Anterior cingulate cortex (tissue), 58 donors: Measurements from ENCODE around the gene RNASET2.
"Not testable (repeated sequence)": the region's sequence is repeated elsewhere in the genome, so short reads cannot be mapped to it uniquely, and the experiment has no call there.

Experiments used
- DNase-seq, 58 donors: peaks; one replicate each; lab custom pipeline; 2025; lab: John Stamatoyannopoulos, UW

RNASET2 gene

GRCh38 chr6:166949528-166950442 is 6.6 kb downstream of the RNASET2 start:
- DNase-seq, result no peak

GRCh38 chr6:166948724-166949123 is 7.6 kb downstream of the RNASET2 start:
- not testable (repeated sequence) for DNase-seq

- no peak for DNase-seq
Observed at GRCh38 chr6:166947251-166947650, 9.1 kb downstream of the RNASET2 start.

GRCh38 chr6:166946125-166946524 is 10.2 kb downstream of the RNASET2 start:
- no peak for DNase-seq

- DNase-seq, result no peak
Observed at GRCh38 chr6:166944666-166945256, 11.6 kb downstream of the RNASET2 start.

GRCh38 chr6:166942393-166943168 is 13.8 kb downstream of the RNASET2 start:
- peak in 15 of 58 donors; percentile 26 to 63 (median 46) for DNase-seq

- DNase-seq, result no peak
Observed at GRCh38 chr6:166940643-166941068, 15.7 kb downstream of the RNASET2 start.

GRCh38 chr6:166939894-166940293 is 16.5 kb downstream of the RNASET2 start:
- DNase-seq, result no peak

- DNase-seq, result peak in 2 of 58 donors; percentile 28 to 35
Observed at GRCh38 chr6:166939345-166939744, 17.0 kb downstream of the RNASET2 start.

- DNase-seq, result no peak
Observed at GRCh38 chr6:166938704-166939103, 17.6 kb downstream of the RNASET2 start.

GRCh38 chr6:166938150-166938549 is 18.2 kb downstream of the RNASET2 start:
- DNase-seq, result no peak

GRCh38 chr6:166937746-166938145 is 18.6 kb downstream of the RNASET2 start:
- no peak for DNase-seq

GRCh38 chr6:166936079-166936787 is 20.1 kb downstream of the RNASET2 start:
- no peak for DNase-seq

GRCh38 chr6:166935353-166935752 is 21.0 kb downstream of the RNASET2 start:
- no peak for DNase-seq

GRCh38 chr6:166934174-166934573 is 22.2 kb downstream of the RNASET2 start:
- no peak for DNase-seq

GRCh38 chr6:166933396-166933795 is 23.0 kb downstream of the RNASET2 start:
- DNase-seq, result no peak

- DNase-seq, result no peak
Observed at GRCh38 chr6:166932616-166933015, 23.7 kb downstream of the RNASET2 start.

GRCh38 chr6:166932116-166932515 is 24.2 kb downstream of the RNASET2 start:
- no peak for DNase-seq

- DNase-seq, result no peak
Observed at GRCh38 chr6:166931426-166931970, 24.9 kb downstream of the RNASET2 start.

- no peak for DNase-seq
Observed at GRCh38 chr6:166930354-166930891, 25.9 kb downstream of the RNASET2 start.
